Kidney (tissue), 14 donors: ENCODE measurements around the gene SDF4. TPM values are rescaled to one million over a fixed set of nuclear protein-coding genes. Genes with fewer than 3 reads are reported as not detected.

Experiments
- DNase-seq, 5 donors: peaks; one replicate each; pipeline ENCODE4 v3.0.0-alpha.2; 2013 to 2020
- FAIRE-seq: peaks from 2 replicates; lab custom pipeline; 2012; peaks lifted over from hg19 to GRCh38; lab: Jason Lieb, UNC
- H3K27ac ChIP-seq, 2 donors: one replicate each; pipeline ENCODE4 v1.7.0; 2013; ENCODE audit warnings: low read depth in 2 of 2, low read length in 2 of 2, inconsistent platforms in 1 of 2
- H3K27me3 ChIP-seq: one replicate; pipeline ENCODE4 v1.7.1; 2013; ENCODE audit warnings: low read length, inconsistent platforms; ENCODE audit not compliant: control insufficient read depth, insufficient read depth
- H3K36me3 ChIP-seq, 3 donors: one replicate each; pipeline versions ENCODE4 v1.7.0 to v1.7.1; 2013; ENCODE audit warnings: low read length in 3 of 3, control low read depth in 1 of 3, inconsistent platforms in 1 of 3; ENCODE audit not compliant: insufficient read depth in 3 of 3, control insufficient read depth in 2 of 3
- H3K4me1 ChIP-seq, 3 donors: one replicate each; pipeline versions ENCODE4 v1.7.0 to v1.7.1; 2013; ENCODE audit warnings: low read length in 3 of 3, inconsistent platforms in 1 of 3, low read depth in 1 of 3; ENCODE audit not compliant: control insufficient read depth in 2 of 3, insufficient read depth in 2 of 3
- H3K4me3 ChIP-seq, 3 donors: one replicate each; pipeline versions ENCODE4 v1.7.0 to v1.8.1; 2013; ENCODE audit warnings: low read length in 3 of 3, control low read depth in 1 of 3, inconsistent platforms in 1 of 3
- H3K9ac ChIP-seq, 3 donors: one replicate each; pipeline versions ENCODE4 v1.7.0 to v1.7.1; 2013; ENCODE audit warnings: low read length in 3 of 3, control low read depth in 1 of 3, inconsistent platforms in 1 of 3
- H3K9me3 ChIP-seq, 3 donors: one replicate each; pipeline versions ENCODE4 v1.7.0 to v1.7.1; 2013; ENCODE audit warnings: low read length in 3 of 3, control low read depth in 1 of 3, inconsistent platforms in 1 of 3; ENCODE audit not compliant: control insufficient read depth in 2 of 3, insufficient read depth in 1 of 3
- CTCF ChIP-seq: IDR thresholded peaks from 3 replicates; pipeline ENCODE4 v1.5.1; 2012; ENCODE audit warnings: mild to moderate bottlenecking, moderate library complexity, borderline replicate concordance; ENCODE audit not compliant: insufficient read depth; ENCODE audit errors: extremely low read depth
- intact Hi-C: fragments of 100-400 bp; cut with DNase I; formaldehyde crosslinking; loops from one replicate; pipeline ENCODE4 v1.11.1; 2022
- polyA plus RNA-seq: library from polyadenylated mRNA; stranded (reverse); fragments of 350-450 nt; fragmentation: Illumina TruSeq; extraction: RNeasy Lipid Tissue Mini Kit (QIAGEN cat#74804); gene quantifications from one replicate; pipeline ENCODE4 v1.2.3, GENCODE V29; 2014; ENCODE audit warnings: low read depth, low replicate concordance; ENCODE audit not compliant: insufficient read depth
- total RNA-seq: library from RNA; stranded (reverse); fragmentation: NEBNext Ultra II Directional; extraction: Animal tissue kit (Norgen Biotek cat#: 25700); gene quantifications from one replicate; pipeline ENCODE4 v1.2.1, GENCODE V29; 2021
- donor health status: control.
- donor health status: control.
- donor health status: control.
- donor health status: control.
- donor health status: control.
- donor health status: DM: yes; HTN: yes; CAD: no.
- donor health status: Normal renal cell carcinoma (clear cell type).

SDF4 gene
- total and polyA plus RNA-seq, 2 donors from 2014 or later: 143 to 160 TPM

- Histone ChIP-seq H3K4me3 (no peak overlapping the region), H3K27me3 (no peaks in the 10 kb centered on the region), H3K4me1 (peaks cover 0 to 16% (median 12%) of the 10 kb centered on the region in 3 donors), H3K9ac (no peak overlapping the region), H3K27ac (no peak overlapping the region), H3K9me3 (no peaks in the 10 kb centered on the region), H3K36me3 (peaks cover 4 to 27% (median 21%) of the 10 kb centered on the region in 3 donors)
- DNase-seq (no peak), FAIRE-seq (no peak)
- no peak for TF ChIP-seq CTCF
- intact Hi-C loops: no loop called here
Observed at GRCh38 chr1:1227386-1227785, 4.4 kb downstream of the SDF4 start.

- Histone ChIP-seq H3K4me3 (no peak overlapping the region), H3K27ac (no peak overlapping the region), H3K36me3 (peaks cover 4 to 27% (median 22%) of the 10 kb centered on the region in 3 donors), H3K27me3 (no peaks in the 10 kb centered on the region), H3K9ac (no peak overlapping the region), H3K9me3 (no peaks in the 10 kb centered on the region), H3K4me1 (peaks cover 0 to 15% (median 12%) of the 10 kb centered on the region in 3 donors)
- DNase-seq (no peak), FAIRE-seq (no peak)
- TF ChIP-seq CTCF: no peak
- intact Hi-C loops: no loop called here
Observed at GRCh38 chr1:1226566-1227362, 5.0 kb downstream of the SDF4 start.

GRCh38 chr1:1225913-1226312 lies 5.9 kb downstream of the SDF4 start:
- H3K27me3 ChIP-seq: no peaks in the 10 kb centered on the region
- intact Hi-C loops: no loop called here
- DNase-seq: no peak
- no peak overlapping the region for H3K27ac ChIP-seq
- no peak overlapping the region for H3K9ac ChIP-seq
- no peak for TF ChIP-seq CTCF
- H3K4me1 ChIP-seq: peaks cover 0 to 15% (median 12%) of the 10 kb centered on the region in 3 donors
- no peak overlapping the region for H3K4me3 ChIP-seq
- FAIRE-seq: no peak
- H3K36me3 ChIP-seq: peaks cover 4 to 27% (median 23%) of the 10 kb centered on the region in 3 donors
- H3K9me3 ChIP-seq: no peaks in the 10 kb centered on the region
